Right cardiac atrium (tissue), 5 donors: ENCODE data around the gene CALML3. TPM values are rescaled to one million over a fixed set of nuclear protein-coding genes. Genes with fewer than 3 reads are reported as not detected.

ENCODE experiments used
- ATAC-seq, 2 donors: fragments of 200-7000 bp; cut with Tn5 transposase; one replicate each; pipeline versions ENCODE4 v1.8.0 to v1.9.1; 2020; ENCODE audit warnings: moderate library complexity in 2 of 2, mild to moderate bottlenecking in 1 of 2
- DNase-seq, 3 donors: peaks; one replicate each; pipeline ENCODE4 v3.0.0-alpha.2; 2020
- H3K27ac ChIP-seq: one replicate; pipeline ENCODE4 v1.5.1; 2013; ENCODE audit warnings: mild to moderate bottlenecking, low read length, control low read depth, moderate library complexity
- H3K27me3 ChIP-seq: one replicate; pipeline ENCODE4 v1.6.1; 2013; ENCODE audit not compliant: control insufficient read depth, insufficient read depth
- H3K4me1 ChIP-seq: one replicate; pipeline ENCODE4 v1.6.1; 2013; ENCODE audit warnings: low read length; ENCODE audit not compliant: control insufficient read depth, insufficient read depth
- H3K4me3 ChIP-seq: one replicate; pipeline ENCODE4 v1.5.1; 2013; ENCODE audit warnings: low read length, control low read depth
- H3K9me3 ChIP-seq: one replicate; pipeline ENCODE4 v1.6.1; 2013; ENCODE audit warnings: low read length; ENCODE audit not compliant: control insufficient read depth
- WGBS: extraction: QIAGEN DNeasy Blood & Tissue Kit; methylation state at CpG from one replicate; pipeline ENCODE4 v1.1.7; 2013; 5-methylcytosine and 5-hydroxymethylcytosine counted together
- intact Hi-C, 4 donors: fragments of 100-400 bp; cut with DNase I; formaldehyde crosslinking; loops; one replicate each; pipeline versions ENCODE4 v1.11.0 to v1.14.0; 2022 to 2023
- polyA plus RNA-seq: library from polyadenylated mRNA; stranded (reverse); fragments of 200-250 nt; gene quantifications from one replicate; pipeline ENCODE4 v1.2.3, GENCODE V29; 2013
- total RNA-seq, 4 donors: library from RNA; stranded (reverse); fragmentation: NEBNext Ultra II Directional; extraction: Animal tissue kit (Norgen Biotek cat#: 25700); gene quantifications; one replicate each; pipeline ENCODE4 v1.2.1, GENCODE V29; 2021
- donor health status: healthy with polysubstance abuse.
- donor health status: DM: no; HTN: yes; CAD: no.
- donor health status: DM: no; HTN: no; CAD: no.
- donor health status: DM: no; HTN: yes; CAD: no; lungs with severe emphysema.
- donor health status: DM: yes; HTN: yes; CAD: no.

The CALML3 gene
- total and polyA plus RNA-seq, 5 donors: not detected

- 95% methylated on average over 3 of the region's 3 CpGs for WGBS
- DNase-seq: no peak
- intact Hi-C loops: no loop called here
- no peak overlapping the region for H3K4me3 ChIP-seq
- no peak overlapping the region for H3K27ac ChIP-seq
- H3K9me3 ChIP-seq: no peaks in the 10 kb centered on the region
- no peaks in the 10 kb centered on the region for H3K4me1 ChIP-seq
- H3K27me3 ChIP-seq: no peaks in the 10 kb centered on the region
- ATAC-seq: no peak
Measured at GRCh38 chr10:5519054-5519453, 5.7 kb upstream of the CALML3 start.

- Histone ChIP-seq H3K9me3 (no peaks in the 10 kb centered on the region), H3K27me3 (no peaks in the 10 kb centered on the region), H3K4me1 (no peaks in the 10 kb centered on the region), H3K4me3 (no peak overlapping the region), H3K27ac (no peak overlapping the region)
- DNase-seq: no peak
- no peak for ATAC-seq
- intact Hi-C loops: no loop called here
- 78% methylated on average over 7 of the region's 7 CpGs for WGBS
Measured at GRCh38 chr10:5522913-5523560, 1.7 kb upstream of the CALML3 start.

GRCh38 chr10:5523796-5524574 lies 776 bp upstream of the CALML3 start:
- Histone ChIP-seq H3K9me3 (no peaks in the 10 kb centered on the region), H3K4me1 (no peaks in the 10 kb centered on the region), H3K4me3 (no peak overlapping the region), H3K27me3 (no peaks in the 10 kb centered on the region), H3K27ac (no peak overlapping the region)
- intact Hi-C loops: no loop called here
- no peak for DNase-seq
- no peak for ATAC-seq
- 93% methylated on average over 11 of the region's 11 CpGs for WGBS

- 84% methylated on average over 34 of the region's 34 CpGs for WGBS
- no peak for DNase-seq
- H3K4me1 ChIP-seq: no peaks in the 10 kb centered on the region
- intact Hi-C loops: no loop called here
- H3K9me3 ChIP-seq: no peaks in the 10 kb centered on the region
- no peaks in the 10 kb centered on the region for H3K27me3 ChIP-seq
- no peak for ATAC-seq
- H3K4me3 ChIP-seq: no peak overlapping the region
- H3K27ac ChIP-seq: no peak overlapping the region
Measured at GRCh38 chr10:5525561-5526341, 990 bp downstream of the CALML3 start.

- DNase-seq (no peak), ATAC-seq (no peak)
- WGBS: 87% methylated on average over 8 of the region's 8 CpGs
- intact Hi-C loops: no loop called here
- Histone ChIP-seq H3K27ac (no peak overlapping the region), H3K9me3 (no peaks in the 10 kb centered on the region), H3K27me3 (no peaks in the 10 kb centered on the region), H3K4me1 (no peaks in the 10 kb centered on the region), H3K4me3 (no peak overlapping the region)
Measured at GRCh38 chr10:5526691-5527331, 2.0 kb downstream of the CALML3 start.

GRCh38 chr10:5527332-5528200 lies 2.8 kb downstream of the CALML3 start:
- intact Hi-C loops: no loop called here
- DNase-seq: no peak
- H3K27ac ChIP-seq: no peak overlapping the region

GRCh38 chr10:5528989-5529701 lies 4.4 kb downstream of the CALML3 start:
- intact Hi-C loops: no loop called here
- Histone ChIP-seq H3K27me3 (no peaks in the 10 kb centered on the region), H3K4me1 (no peaks in the 10 kb centered on the region), H3K9me3 (no peaks in the 10 kb centered on the region), H3K27ac (no peak overlapping the region), H3K4me3 (no peak overlapping the region)
- ATAC-seq (no peak), DNase-seq (no peak)
- WGBS: 90% methylated on average over 11 of the region's 11 CpGs

More at GRCh38 chr10:5527332-5528200, 2.8 kb downstream of the CALML3 start:
- Histone ChIP-seq H3K27me3 (no peaks in the 10 kb centered on the region), H3K4me3 (no peak overlapping the region), H3K9me3 (no peaks in the 10 kb centered on the region), H3K4me1 (no peaks in the 10 kb centered on the region)
- WGBS: 89% methylated on average over 10 of the region's 10 CpGs
- ATAC-seq: no peak

GRCh38 chr10:5529702-5530411 lies 5.1 kb downstream of the CALML3 start:
- no peaks in the 10 kb centered on the region for H3K4me1 ChIP-seq
- no peak overlapping the region for H3K4me3 ChIP-seq
- WGBS: 78% methylated on average over 7 of the region's 7 CpGs
- ATAC-seq (no peak), DNase-seq (no peak)
- intact Hi-C loops: no loop called here
- H3K27ac ChIP-seq: no peak overlapping the region
- H3K9me3 ChIP-seq: no peaks in the 10 kb centered on the region
- H3K27me3 ChIP-seq: no peaks in the 10 kb centered on the region

GRCh38 chr10:5530412-5530806 lies 5.6 kb downstream of the CALML3 start:
- Histone ChIP-seq H3K27ac (no peak overlapping the region), H3K4me1 (no peaks in the 10 kb centered on the region), H3K9me3 (no peaks in the 10 kb centered on the region), H3K4me3 (no peak overlapping the region), H3K27me3 (no peaks in the 10 kb centered on the region)
- ATAC-seq (no peak), DNase-seq (no peak)
- intact Hi-C loops: no loop called here
- 95% methylated on average over 5 of the region's 5 CpGs for WGBS
